CD4-positive, alpha-beta T cell treated with Interferon gamma for 1 hour (primary cell): Measurements from ENCODE around the gene HACD3.
A peak's percentile ranks its signal among the peaks of the same experiment; 100 is the strongest.
"Not testable (repeated sequence)": the region's sequence is repeated elsewhere in the genome, so short reads cannot be mapped to it uniquely, and the experiment has no call there.

Experiments used
- DNase-seq: peaks from one replicate; pipeline ENCODE4 v3.0.0-alpha.2; 2020

Gene HACD3

DNA sequence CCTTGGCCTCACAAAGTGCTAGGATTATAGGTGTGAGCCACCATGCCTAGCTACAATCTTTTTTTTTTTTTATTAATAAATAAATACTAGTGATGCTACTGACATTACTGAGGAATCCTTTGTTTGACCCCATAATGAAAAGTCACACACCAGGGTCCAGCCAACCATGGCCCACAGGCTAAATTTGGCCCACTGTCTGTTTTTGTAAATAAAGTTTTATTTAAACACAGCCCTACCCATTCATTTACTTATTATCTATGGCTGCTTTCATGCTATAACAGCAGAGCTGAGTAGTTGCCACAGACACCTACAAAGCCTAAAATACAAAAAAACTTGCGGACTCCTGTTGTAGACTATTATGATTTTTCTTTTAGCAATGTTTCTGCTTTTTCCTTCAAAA lies 73.3 kb downstream of the HACD3 start:
- no peak for DNase-seq

GRCh38 chr15:65610871-65611718 lies 80.8 kb downstream of the HACD3 start, which contains the start of gene INTS14:
Gene INTS14 (minus strand): TSS chr15:65611131. CDS start chr15:65607380, 3,751 bp downstream.
- DNase-seq, result peak; percentile 90

- DNase-seq, result no peak
These were observed 81.8 kb downstream of the HACD3 start for GRCh38 chr15:65611888-65612615.

- DNase-seq, result no peak
These were observed 82.3 kb downstream of the HACD3 start for GRCh38 chr15:65612616-65612946.

DNA sequence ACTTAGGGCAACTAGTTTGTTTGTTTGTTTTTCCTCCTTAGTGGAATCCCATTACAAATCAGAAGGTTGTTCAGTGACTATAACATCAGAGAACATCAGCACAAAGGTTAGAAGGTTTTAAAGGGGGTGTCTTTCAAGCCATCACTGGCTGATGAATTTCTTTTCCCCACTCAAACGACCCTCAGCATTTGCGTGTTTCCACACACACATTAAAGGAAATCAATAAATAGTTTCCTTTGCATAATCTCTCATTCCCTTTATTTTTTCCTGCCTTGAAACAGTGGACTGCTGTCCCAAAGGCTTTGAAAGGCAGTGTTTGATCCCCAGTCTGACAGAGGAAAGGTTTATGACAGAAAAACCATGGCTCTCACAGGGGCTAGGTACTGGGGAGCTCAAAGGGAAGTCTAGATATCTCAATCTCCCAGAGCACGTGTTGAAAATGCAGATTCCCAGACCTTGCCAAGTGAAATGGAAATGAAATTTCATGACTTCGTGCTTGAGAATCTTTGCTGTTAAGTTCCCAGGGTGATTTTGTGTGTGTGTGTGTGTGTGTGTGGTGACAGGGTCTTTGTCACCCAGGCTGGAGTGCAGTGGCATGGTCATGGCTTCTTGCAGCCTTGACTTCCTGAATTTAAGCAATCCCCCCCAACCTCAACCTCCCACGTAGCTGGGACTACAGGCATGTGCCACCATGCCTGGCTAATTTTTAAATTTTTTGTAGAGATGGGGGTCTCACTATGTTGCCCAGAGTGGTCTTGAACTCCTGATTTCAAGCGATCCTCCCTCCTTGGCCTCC lies 82.9 kb downstream of the HACD3 start:
- no peak for DNase-seq

- not testable (repeated sequence) for DNase-seq
These were observed 85.6 kb downstream of the HACD3 start for GRCh38 chr15:65615887-65616286.

DNA sequence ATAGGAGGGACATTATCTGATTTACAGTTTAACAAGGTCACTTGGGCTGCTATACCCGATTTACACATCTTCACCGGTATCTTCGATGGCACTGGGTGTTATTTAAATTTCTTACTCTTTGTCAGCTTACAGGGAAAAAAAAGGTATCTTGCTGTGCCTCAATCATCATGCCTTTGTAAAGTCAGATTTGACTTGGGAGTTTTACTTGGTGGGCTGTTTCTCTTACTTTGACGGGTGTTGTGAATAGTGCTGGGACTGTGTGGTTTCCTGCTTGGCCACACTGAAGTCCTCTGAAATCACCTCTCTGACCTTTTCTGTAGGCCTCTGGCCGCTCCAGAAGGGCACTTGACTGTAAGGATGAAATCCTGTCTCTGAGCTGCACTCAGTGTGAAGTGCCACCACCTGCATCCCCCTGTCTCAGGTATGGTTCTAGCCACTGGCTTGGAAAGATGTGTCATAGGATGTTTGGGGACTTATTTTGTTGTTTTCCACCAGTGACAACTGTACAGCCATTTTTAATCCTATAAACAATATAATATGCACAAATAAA lies 88.4 kb downstream of the HACD3 start:
- DNase-seq, result no peak

GRCh38 chr15:65619626-65620290 lies 89.5 kb downstream of the HACD3 start:
- DNase-seq, result no peak

- DNase-seq, result no peak
These were observed 90.6 kb downstream of the HACD3 start for GRCh38 chr15:65620833-65621232.

DNA sequence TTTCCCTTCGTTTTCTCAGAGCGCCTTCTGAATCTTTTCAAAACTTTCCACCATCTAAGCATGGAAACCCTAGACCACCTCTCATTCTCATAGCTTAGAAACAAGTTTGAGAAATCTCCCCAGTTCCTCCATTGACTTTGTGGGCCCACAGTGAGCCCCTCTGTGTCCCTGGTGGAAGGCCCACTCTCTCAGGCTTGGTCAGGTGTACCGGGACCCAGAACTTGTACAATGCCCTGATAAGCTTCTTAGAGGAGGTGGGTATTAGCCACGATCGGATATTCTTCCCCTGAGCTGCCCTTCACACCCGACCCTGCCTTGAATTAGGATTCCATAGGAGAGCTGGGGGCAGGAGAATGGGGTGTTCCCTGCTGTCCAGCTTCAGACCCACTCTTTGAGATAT lies 91.4 kb downstream of the HACD3 start, which contains the start of gene SLC24A1:
Gene SLC24A1 (plus strand): TSS at position 301 of the 400 bp plus-strand sequence. CDS start 2,143 bp downstream, outside the sequence.
- no peak for DNase-seq

- no peak for DNase-seq
These were observed 92.8 kb downstream of the HACD3 start for GRCh38 chr15:65623103-65623502.

- no peak for DNase-seq
These were observed 96.6 kb downstream of the HACD3 start for GRCh38 chr15:65626856-65627255.
